ENCODE data around the gene PPP1R36.

GRCh38 chr14:64602826-64603225 is 53.1 kb downstream of the PPP1R36 start:
- TF ChIP-seq CTCF (IDR thresholded peaks at IDR 0.05; ENCODE audit: control extremely low read depth in 1 of 3, insufficient read depth in 1 of 3, low read depth in 1 of 3, low read length in 3 of 3) = no peak
- no peak for TF ChIP-seq MAFK (IDR thresholded peaks at IDR 0.05; ENCODE audit: low read depth, low read length)
- no peak for TF ChIP-seq TCF12 (IDR thresholded peaks at IDR 0.05; ENCODE audit: low read depth, low read length)
- TF ChIP-seq SRF (IDR thresholded peaks at IDR 0.05; ENCODE audit: low read depth, low read length) = no peak
